Stimulated activated CD4-positive, alpha-beta T cell treated with anti-CD3 and anti-CD28 coated beads, Interleukin-15, amount 100 ng/mL, for 24 hours (primary cell): ENCODE data around the gene LGSN.
"Not testable (repeated sequence)": the region's sequence is repeated elsewhere in the genome, so short reads cannot be mapped to it uniquely, and the experiment has no call there.

Experiments used
- DNase-seq: peaks from one replicate; pipeline ENCODE4 v3.0.0-alpha.2; 2020

The LGSN gene

GRCh38 chr6:63319939-63320338, at the start of gene LGSN:
Gene LGSN, minus strand, starts transcription at chr6:63319983. Its CDS starts 40 bp downstream, at chr6:63319943.
- DNase-seq: no peak

DNA sequence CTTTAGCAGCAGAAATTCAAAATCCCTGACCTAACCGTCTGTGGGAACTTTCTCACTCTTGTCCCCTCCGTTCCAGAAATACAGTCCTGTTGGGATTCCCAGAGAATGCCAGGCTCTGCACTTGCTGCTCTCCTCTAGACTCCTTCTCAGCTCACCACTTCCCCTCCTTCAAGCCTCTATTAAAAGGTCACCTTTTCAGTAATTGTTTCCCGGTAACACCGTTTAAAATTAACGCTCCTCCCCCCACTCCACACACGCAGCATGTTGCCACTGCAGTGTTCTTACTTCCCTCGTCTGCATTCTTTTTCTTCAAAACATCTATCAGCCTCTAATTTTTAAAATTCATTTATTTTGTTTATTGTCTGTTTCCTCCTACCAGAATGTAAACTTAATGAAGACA, 48.6 kb upstream of the LGSN start:
- DNase-seq: no peak

- not testable (repeated sequence) for DNase-seq
These were observed 42.8 kb upstream of the LGSN start for GRCh38 chr6:63362500-63363120.

GRCh38 chr6:63357384-63357783, 37.6 kb upstream of the LGSN start:
- not testable (repeated sequence) for DNase-seq

GRCh38 chr6:63355632-63356031, 35.8 kb upstream of the LGSN start:
- DNase-seq: no peak

DNA sequence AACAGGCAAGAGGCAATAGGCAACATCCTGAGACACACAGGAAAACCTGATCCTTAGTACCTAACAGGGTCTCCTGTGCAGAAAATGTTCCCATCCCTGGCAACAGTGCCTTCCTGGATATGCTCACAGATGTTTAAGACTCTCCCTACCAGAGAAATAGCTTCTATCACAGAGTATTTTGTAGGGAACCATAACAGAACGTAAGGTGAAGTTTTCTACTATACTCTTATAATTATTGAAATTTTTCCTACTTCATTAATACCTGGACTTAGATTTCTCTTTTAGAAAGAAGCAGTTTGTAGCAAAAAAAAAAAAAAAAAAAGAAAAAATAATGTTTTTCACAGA, 33.5 kb upstream of the LGSN start:
- no peak for DNase-seq

- DNase-seq: no peak
These were observed 32.9 kb upstream of the LGSN start for GRCh38 chr6:63352544-63353285.

- DNase-seq: no peak
These were observed 32.3 kb upstream of the LGSN start for GRCh38 chr6:63352069-63352543.

- no peak for DNase-seq
These were observed 29.6 kb upstream of the LGSN start for GRCh38 chr6:63349401-63349800.

DNA sequence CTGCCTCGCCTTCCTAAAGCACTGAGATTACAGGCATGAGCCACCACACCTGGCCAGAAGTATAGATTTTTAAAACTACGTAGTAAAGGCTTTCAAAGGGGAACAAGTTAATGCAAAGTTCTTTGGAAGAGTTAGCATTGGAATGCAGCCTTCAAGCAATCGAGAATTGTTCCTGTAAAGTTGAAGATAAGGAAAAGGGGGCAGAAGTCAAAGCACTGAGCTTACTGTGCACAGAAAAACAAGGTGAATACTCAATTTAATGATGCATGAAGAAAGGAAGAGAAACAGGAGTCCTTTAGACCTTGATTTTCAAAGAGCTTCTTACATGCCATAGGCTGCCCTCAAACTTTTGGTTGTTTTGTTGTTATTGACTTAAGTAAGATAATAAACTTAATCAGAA, 29.1 kb upstream of the LGSN start:
- DNase-seq: no peak

DNA sequence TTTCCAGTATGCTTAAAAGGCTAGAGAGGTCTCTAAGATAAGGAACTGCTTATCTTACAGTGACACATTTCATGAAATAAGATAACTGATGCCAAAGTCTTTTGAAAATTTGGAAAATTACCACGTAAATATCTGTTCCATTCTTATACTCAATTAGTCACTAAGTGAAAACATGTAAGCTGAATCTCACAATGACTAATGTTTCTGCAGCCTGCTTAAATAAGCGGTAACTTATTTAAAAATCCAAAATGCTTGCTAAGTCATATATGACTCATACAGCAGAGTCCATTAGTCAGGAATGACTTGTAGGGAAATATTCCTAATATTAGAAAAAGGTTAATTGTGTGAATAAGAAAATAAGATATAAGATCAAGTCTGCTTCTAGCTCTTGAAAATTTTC, 27.8 kb upstream of the LGSN start:
- DNase-seq: no peak

- no peak for DNase-seq
These were observed 26.5 kb upstream of the LGSN start for GRCh38 chr6:63346217-63346835.

DNA sequence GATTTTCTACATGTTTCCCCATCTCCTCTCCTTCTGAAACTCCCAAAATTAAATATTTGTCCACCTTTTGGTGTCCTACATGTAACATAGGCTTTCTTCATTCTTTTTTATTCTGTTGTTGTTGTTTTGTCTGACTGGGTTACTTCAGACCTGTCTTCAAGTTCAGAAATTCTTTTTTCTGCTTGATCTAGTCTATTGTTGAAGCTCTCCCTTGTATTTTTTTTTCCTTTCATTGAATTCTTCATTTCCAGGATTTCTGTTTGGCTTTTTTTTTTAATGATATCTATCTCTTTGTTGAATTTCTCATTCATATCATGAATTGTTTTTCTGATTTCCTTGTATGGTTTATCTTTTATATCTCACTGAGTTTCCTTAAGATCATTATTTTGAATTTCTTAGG, 20.6 kb upstream of the LGSN start:
- no peak for DNase-seq

DNA sequence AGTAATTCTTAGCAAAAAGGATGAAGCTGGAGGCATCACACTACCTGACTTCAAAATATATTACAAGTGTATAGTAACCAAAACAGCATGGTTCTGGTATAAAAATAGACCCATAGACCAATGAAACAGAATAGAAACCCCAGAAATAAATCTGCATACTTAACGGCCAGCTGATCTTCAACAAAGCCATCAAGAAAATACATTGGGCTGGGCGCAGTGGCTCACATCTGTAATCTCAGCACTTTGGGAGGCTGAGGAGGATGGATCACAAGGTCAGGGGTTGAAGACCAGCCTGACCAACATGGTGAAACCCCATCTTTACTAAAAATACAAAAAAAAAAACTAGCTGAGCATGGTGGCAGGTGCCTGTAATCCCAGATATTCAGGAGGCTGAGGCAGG, 14.9 kb upstream of the LGSN start:
- DNase-seq: not testable (repeated sequence)

DNA sequence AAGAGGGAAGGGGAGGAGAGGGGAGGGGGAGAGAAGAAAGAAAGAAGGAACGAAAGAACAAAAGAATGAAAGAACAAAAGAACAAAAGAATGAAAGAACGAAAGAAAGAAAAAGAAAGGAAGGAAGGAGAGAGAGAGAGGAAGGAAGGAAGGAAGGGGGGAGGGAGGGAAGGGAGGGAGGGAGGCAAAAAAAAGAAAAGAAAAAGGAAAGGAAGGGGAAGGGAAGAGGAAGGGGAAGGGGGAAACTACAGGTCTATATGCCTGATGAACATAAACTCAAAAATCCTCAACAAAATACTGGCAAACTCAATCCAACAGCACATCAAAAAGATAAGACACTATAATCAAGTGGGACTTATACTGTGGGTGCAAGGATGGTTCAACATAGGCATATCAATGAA, 13.7 kb upstream of the LGSN start:
- no peak for DNase-seq

- DNase-seq: not testable (repeated sequence)
These were observed 6.8 kb upstream of the LGSN start for GRCh38 chr6:63326630-63327029.

DNA sequence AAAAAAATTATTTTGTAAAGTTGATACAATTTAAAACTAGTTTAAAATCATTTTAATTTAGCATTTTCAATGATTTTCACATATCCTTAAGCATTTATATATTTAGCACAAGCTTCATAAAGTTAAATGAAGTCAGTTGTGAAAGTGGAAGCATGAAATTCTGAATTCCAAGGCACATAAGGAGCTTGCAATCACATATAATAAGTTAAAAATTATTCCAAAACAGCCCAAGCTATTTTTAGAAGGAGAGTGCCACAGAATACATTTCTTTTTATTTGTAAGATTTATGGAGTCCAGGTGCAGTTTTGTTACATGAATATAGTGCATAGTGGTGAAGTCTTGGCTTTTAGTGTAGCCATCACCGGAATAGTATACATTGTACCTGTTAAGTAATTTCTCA, 3.2 kb upstream of the LGSN start:
- DNase-seq: no peak

DNA sequence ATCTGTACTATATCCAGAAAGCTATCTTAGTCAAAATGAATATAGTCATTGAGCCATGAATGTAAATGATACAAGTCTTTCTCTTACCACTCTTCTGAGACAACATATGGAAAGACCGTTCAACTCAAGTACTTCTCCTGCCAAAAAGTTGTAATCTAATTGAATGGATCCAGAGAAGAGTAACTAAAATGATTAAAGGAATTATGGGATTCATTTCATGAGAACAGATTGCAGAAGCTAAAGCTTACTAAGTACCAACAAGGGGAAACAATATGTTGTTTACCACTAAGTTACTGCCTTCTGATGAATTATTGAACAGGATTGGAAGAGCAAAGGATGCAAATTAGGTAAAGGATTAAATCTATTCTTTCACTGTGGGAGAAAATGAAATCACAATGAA, 2.0 kb upstream of the LGSN start:
- DNase-seq: no peak

DNA sequence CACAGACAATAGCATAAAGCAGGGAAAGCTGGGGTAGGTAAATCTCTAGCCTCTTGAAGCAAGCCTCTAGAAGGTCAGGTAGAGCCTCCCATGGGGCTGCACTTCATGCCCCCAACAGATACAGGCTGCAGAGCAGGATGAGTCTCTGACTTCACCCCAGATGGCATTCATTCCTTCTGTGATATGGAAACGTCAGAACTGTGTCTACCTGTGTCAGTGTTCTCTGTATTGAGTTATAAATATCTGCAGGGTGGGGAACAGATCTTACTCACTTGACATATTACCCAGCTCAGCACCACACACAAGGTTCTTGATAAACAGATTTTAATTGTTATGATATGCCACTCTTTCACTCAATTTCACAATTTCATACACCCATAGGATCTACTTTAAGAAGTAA, 2.1 kb downstream of the LGSN start:
- no peak for DNase-seq

DNA sequence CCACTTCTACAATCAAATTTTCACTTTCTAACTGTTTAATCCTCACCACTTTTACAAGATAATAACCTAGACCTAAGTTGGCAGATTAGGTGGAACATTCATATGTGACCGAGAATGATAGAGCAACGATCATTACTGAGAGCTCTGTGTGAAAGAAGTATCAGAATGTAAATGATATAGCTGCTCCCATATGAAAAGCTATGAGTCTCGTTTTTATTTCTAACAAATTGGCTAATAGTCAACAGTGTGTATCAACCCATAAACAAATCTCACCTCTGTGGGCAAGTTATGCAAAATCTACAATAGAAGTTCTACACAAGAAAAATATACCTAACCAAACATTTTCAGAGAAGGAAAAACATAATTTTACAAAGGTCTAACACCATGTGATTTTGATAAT, 3.7 kb downstream of the LGSN start:
- DNase-seq: no peak

- DNase-seq: no peak
These were observed 6.7 kb downstream of the LGSN start for GRCh38 chr6:63313111-63313510.

DNA sequence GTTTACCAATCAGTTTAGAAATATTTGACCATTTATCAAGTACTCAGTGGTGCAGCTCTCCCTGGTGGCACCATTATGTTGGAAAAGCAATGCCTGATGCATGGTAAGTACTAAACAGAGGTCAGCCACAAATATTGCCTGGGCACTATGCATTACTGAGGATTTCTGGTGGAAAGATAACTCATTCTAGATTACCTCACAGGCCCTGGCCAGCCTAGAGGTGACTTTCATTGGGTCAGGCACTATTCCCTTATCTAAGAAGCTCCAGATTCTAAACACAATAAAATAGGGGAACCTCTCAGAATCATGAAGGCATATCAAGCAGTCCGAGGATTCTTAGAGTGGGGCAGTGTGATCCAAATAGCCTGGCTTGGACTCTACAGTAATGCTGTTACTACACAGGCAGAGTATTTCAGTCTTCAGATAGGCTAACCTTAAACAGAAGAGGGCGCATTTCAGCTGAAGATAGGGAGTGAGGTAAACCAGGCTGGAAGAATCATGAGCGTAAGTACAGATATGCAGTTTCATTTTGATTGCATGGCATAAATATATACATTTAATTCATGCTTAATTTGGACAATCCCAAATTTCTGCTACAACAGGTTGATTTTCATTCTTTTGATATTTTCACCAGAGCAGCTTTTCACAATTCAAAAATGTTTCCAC, 12.1 kb downstream of the LGSN start:
- DNase-seq: no peak

DNA sequence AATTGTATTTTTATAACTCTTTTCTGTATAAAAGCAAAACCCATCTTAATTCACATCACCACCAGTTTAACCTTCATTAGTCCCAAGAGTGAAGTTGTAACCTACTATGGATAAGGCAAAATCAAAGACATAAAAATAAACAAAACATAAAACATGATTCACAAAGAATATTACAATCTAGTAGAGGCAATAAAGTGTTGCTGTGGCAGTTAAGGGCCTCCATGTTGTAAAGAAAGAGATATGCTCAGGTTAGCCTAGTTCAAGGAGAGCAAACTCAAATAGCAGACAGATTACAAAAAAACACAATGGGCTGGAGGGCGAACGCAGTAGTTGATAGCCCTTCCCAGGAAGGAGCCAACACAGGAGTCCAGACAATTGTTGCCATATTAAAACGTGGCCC, 13.4 kb downstream of the LGSN start:
- DNase-seq: no peak

DNA sequence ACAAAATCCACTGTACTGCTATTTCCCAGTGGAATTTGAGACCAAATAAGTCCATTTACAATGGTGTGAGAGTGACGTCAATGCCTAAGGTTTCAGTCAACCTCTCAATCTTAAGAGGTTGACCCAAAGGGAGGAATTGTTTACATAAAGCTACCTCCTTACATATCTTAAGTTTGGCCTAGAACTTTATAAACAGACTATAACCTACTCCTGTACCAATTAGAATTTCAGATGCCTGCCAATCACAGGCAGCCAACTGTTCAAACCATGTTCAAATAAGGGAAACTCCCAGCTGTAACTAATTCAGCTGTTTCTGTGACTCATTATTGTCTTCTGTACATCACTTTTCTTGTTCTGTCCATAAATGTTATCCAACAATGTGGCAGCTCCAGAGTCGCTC, 14.5 kb downstream of the LGSN start:
- no peak for DNase-seq
